ENCODE results near the gene CCHCR1. TPM values are rescaled to one million over a fixed set of nuclear protein-coding genes. Genes with fewer than 3 reads are reported as not detected.
"Not testable (repeated sequence)": the region's sequence is repeated elsewhere in the genome, so short reads cannot be mapped to it uniquely, and the experiment has no call there.

Gene CCHCR1
- total RNA-seq, 1 experiment from 2014 or later: 130 TPM

DNA sequence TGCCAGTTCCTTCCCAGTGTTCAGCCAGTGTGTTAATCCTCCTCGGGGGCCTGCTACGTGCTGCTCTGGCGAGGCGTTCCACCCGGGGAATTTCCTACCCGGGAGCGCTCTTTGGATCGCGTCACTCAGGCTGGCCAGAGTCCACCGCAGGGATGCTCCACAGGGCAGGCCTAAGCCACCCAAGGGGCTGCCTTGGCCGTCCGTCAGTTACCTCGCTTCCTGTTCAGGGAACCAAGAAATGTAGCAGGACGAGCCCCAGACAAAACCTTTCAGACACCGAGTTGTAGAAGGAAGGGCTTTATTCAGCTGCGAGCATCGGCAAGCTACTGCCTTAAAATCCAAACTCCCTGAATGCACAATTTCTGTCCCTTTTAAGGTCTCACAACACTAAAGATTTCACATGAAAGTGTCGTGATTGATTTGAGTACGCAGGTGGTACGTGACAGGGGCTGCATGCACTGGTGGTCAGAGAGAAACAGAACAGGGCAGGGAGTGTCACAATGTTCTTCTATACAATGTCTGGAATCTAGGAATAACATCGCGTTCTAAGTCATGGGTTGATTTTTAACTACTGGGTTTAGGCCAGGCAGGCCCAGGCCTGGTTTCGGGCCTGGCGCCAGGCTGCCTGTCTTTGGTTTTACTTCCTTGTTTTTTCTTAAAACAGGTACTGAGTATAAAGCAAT is 28.6 kb upstream of the CCHCR1 start:
- DNase-seq (ENCODE audit: low read depth): peak; percentile 96
- in situ Hi-C loops (cut with HindIII; ENCODE audit: low pct_unique_long_range_greater_than_20kb, low sequenced_read_pairs): no loop called here

DNA sequence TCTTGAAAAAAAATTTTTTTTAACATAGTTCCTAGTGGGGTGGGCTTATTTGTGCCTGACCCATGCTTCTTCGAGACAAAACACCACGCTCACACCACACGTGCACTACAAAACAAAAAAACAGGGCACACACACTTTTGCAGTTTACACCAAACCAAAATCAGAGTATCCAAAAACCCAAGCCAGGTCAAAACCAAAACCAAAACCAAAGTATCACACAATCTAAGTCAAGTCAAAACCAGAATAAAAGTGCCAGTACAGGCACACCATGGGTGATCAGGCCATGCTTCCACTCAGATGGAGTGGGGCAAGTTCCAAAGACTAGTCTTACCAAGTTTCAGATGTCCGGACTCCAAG is 28.1 kb upstream of the CCHCR1 start:
- DNase-seq (ENCODE audit: low read depth); in situ Hi-C loops (cut with HindIII; ENCODE audit: low pct_unique_long_range_greater_than_20kb, low sequenced_read_pairs): not testable (repeated sequence)

DNA sequence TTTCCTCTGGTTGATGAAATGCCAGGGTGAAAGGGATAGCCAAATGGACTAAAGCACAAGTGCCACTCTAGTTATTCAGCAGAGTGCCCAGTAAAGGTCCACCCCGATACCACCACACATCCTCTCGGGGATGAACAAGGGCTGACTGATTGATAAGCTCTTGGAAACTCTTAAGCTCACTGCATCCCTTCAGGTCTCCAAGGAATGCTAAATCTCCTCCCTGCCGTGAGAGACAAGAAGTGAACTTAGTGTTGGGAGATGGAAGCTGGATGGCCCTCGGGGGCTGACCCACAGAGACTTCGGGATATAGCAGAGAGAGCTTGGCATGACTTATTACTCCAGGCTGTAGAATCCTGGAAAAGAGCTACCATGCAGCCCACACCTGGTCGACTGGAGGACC is 26.3 kb upstream of the CCHCR1 start:
- DNase-seq (ENCODE audit: low read depth); in situ Hi-C loops (cut with HindIII; ENCODE audit: low pct_unique_long_range_greater_than_20kb, low sequenced_read_pairs): not testable (repeated sequence)

DNA sequence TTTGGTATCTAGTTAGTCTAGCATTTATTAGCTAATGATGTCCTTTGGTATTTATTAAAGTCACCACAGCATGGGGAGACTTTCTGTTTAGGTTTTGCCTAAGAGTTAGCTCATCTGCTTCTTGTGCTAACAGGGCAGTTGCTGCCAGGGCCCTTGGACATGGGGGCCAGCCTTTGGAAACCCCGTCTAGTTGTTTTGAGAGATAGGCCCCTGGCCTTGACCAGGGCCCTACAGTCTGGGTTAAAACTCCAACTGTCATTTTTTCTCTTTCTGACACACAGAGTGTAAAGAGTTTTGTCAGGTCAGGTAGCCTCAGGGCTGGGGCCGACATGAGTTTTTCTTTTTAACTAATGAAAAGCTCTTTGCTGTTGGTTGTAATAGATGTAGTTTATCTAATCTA is 25.7 kb upstream of the CCHCR1 start:
- in situ Hi-C loops (cut with HindIII; ENCODE audit: low pct_unique_long_range_greater_than_20kb, low sequenced_read_pairs); DNase-seq (ENCODE audit: low read depth): not testable (repeated sequence)

DNA sequence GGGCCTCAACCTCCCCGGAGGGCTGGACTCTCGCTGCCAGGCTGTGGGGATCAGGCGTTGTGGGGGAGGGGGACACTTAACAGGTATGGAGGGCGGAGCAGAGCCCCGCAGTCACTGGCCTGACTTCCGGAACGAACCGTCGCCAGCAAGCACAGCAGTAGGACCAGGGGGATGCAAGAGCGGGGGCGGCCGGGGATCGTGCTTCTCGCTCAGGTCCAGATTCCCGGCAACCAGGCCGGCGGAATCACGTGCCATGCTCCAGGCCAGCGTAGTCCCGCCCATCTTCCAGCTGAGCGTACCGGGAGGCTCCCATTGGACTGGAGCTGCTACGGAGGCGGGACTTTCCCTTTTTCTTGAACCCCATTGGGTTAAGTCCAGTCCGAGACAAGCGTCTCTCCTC is 22.9 kb upstream of the CCHCR1 start:
- in situ Hi-C loops (cut with HindIII; ENCODE audit: low pct_unique_long_range_greater_than_20kb, low sequenced_read_pairs): no loop called here
- no peak for DNase-seq (ENCODE audit: low read depth)

DNA sequence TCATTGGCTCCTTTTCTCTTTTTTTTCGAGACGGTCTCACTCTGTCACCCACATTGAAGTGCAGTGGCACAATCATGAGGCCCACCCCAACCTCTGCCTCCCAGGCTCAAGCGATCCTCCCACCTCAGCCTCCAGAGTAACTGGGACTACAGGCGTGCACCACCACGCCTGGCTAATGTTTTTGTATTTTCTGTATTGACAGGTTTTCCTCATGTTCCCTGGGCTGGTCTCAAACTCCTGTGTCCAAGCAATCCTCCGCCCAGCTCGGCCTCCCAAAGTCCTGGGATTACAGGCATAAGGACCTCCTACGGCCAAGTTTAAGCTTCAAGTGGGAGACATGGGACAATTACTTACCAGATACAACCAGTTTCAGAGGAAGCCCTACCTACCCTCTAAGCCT is 22.3 kb upstream of the CCHCR1 start:
- no peak for DNase-seq (ENCODE audit: low read depth)
- in situ Hi-C loops (cut with HindIII; ENCODE audit: low pct_unique_long_range_greater_than_20kb, low sequenced_read_pairs): no loop called here

DNA sequence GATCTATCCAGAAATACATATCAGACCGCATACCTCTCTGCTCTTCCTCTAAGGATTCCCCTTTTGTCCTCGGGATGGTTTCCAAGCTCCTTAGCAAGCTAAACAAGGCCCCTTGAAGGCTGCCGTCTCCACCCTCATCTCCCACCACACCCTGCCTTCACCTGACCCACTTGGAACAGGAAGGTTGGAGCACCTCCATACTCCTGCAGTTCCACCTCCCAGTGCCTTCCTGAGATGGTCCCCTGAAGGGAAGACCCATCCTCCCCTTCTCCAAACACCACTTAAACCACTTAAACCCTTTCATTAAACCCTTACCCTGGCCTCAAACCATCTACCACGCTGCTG is 21.4 kb upstream of the CCHCR1 start:
- DNase-seq (ENCODE audit: low read depth): no peak
- in situ Hi-C loops (cut with HindIII; ENCODE audit: low pct_unique_long_range_greater_than_20kb, low sequenced_read_pairs): no loop called here

DNA sequence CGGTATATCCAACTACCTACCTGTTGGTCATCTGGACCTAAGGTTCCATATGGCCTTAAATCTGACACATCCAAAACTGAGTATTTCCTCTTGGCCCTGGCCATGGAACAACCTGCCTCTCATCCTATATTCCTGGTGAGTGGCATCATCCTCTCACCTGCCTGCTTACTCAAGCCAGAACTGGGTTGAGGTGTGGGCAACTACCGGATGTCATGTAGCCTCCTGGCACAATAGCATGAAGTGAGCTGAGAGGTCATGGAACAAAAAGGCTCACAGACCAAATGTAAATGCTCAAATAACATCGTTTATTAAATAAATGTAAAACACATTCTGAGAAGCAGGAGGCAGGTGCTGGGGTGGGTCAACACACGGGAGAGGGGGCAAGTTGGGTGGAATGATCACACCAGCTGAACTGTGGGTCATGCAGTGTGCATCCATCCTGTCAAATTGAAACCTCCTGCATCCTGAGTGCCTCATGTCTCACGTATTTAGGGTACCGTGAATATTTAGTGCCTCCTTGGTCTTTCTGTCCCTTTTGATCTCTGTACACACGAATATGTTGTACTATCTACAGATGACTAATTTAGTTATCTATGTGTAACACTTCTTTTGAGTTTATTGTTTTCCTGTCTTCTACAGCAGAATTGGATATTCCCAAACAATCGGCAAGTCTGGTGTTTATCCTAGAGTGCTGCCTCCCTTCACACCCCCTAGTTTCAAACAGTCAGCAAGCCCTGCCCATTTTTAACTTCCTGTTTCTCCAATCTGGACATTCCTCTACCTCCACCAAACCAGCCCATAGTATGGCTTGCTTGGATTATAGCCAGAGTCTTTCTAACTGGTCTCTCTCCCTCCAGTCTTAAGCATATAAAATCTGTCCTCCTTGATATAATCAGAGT is 20.8 kb upstream of the CCHCR1 start:
- in situ Hi-C loops (cut with HindIII; ENCODE audit: low pct_unique_long_range_greater_than_20kb, low sequenced_read_pairs): no loop called here
- DNase-seq (ENCODE audit: low read depth): no peak

DNA sequence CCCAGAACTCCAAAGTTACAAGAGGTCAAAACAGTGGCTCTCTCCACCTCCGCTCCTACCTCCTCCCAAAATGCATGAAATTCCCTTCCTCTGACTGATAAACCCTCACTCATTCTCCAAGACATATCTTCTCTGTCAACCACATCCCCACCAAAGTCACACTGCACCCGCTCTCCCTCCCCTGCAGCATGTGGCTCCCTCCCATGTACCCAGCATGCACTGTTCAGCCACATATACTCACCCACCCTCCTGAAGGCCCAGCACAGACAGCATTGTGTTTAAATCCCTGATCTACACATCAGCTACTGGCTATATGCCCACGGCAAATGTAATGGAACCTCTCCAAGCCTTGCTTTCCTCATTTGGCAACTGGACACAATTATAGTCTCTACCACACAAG is 18.4 kb upstream of the CCHCR1 start:
- in situ Hi-C loops (cut with HindIII; ENCODE audit: low pct_unique_long_range_greater_than_20kb, low sequenced_read_pairs): no loop called here

DNA sequence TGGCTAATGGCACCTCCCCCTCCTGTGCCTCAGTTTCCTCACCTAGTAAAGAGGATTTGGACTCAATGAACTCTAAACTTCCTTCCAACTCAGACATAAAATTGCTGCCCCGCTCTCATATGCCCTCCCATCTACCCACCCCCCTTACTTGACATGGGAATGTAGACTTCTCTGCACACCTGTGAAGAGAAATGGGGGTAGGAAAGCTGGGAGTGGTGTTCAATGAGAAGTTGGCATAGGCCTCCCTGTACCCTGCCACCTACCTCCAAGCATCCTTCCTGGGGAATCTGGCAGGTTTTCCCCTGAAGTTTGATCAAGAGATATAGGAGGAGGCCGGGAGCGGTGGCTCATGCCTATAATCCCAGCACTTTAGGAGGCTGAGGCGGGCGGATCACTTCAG is 16.8 kb upstream of the CCHCR1 start:
- in situ Hi-C loops (cut with HindIII; ENCODE audit: low pct_unique_long_range_greater_than_20kb, low sequenced_read_pairs): no loop called here
- no peak for DNase-seq (ENCODE audit: low read depth)

More for the DNA sequence above, 18.4 kb upstream of the CCHCR1 start:
- DNase-seq (ENCODE audit: low read depth): no peak

DNA sequence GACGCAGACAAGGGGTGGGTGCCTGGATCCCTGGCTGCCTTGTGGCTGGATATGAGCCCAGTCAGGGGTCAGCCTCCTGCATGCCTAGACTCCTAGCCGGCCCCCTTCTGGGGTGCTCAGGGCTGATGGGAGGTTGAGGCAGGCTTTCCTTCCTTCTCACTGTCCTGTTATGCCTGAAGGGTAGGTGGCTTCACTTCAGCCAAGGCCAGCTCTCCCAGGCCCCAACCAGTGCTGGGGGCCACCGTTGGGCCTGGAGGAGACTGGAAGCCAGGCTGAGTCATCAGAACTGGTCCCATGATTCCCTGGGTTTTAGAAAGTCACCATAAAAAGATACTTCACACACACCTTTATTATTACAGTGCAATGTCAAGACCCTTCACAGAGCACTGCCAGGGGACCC is 15.8 kb upstream of the CCHCR1 start:
- in situ Hi-C loops (cut with HindIII; ENCODE audit: low pct_unique_long_range_greater_than_20kb, low sequenced_read_pairs): no loop called here
- DNase-seq (ENCODE audit: low read depth): no peak

DNA sequence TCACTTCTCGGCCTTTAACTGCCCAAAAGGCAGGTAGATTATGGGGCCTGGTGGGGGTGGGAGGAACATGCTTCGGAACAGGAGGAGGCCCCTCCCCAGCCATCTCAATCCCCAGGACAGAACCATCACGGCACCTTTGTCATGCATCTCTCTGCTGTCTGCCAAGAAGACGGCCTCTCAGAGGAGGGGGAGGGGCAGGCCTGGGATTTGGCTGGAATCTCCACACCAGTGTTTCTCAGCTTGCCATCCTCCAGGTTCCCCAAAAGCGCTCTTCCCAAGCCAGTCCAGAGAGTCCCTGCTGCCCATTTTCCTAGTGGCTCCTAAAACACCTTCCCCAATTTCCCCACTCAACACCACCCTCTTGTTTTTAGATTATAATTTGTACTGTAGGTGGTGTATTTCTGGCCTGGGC is 15.4 kb upstream of the CCHCR1 start:
- in situ Hi-C loops (cut with HindIII; ENCODE audit: low pct_unique_long_range_greater_than_20kb, low sequenced_read_pairs): no loop called here

DNA sequence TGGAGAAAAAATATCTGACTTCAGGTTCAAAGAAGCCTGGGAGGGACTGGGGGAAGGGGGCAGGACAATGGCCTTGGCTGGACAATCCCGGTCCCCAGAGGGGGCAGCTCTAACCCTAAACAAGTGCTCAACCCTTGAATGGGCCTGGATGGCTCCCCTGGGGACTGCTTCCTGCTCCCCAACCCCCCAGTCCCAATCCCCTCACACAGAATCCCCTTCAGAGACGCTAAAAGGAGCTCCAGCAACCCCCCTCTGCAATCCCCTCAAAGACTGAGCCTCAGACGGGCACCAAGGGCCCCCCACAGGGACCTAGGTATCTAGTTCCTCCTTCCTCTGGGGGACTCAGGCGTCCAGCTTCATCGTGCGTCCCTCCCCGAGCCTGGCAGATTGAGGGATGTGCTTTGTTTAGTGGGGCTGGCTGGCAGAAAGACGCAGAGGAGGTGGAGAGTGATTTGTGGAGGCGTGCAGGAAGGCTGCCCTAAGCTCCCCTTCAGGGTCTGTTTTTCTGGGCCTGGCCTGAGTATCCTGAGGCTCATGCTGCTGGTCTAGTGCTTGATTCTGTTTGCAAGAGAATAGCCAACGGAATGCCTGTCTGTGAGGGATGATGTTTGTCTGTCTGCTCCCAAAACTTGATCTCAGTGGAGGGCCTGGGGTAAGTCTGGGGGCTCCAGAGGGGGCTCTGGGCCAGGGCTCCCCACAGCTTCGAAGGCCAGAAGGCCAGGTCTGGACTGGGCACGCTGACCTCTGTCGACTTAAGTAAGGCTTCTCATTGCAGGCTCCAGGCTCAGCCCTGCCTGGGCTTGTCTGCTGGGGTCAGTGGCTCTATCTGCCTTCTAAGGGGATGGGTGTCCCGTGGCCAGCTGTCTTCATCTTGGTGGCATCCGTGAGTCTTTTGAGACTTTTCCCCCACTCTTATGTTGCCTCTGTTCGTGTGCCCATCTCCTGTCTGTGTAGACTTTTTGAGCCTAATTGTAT is 14.6 kb upstream of the CCHCR1 start:
- in situ Hi-C loops (cut with HindIII; ENCODE audit: low pct_unique_long_range_greater_than_20kb, low sequenced_read_pairs): no loop called here
- DNase-seq (ENCODE audit: low read depth): no peak

More for the DNA sequence above, 15.4 kb upstream of the CCHCR1 start:
- no peak for DNase-seq (ENCODE audit: low read depth)

DNA sequence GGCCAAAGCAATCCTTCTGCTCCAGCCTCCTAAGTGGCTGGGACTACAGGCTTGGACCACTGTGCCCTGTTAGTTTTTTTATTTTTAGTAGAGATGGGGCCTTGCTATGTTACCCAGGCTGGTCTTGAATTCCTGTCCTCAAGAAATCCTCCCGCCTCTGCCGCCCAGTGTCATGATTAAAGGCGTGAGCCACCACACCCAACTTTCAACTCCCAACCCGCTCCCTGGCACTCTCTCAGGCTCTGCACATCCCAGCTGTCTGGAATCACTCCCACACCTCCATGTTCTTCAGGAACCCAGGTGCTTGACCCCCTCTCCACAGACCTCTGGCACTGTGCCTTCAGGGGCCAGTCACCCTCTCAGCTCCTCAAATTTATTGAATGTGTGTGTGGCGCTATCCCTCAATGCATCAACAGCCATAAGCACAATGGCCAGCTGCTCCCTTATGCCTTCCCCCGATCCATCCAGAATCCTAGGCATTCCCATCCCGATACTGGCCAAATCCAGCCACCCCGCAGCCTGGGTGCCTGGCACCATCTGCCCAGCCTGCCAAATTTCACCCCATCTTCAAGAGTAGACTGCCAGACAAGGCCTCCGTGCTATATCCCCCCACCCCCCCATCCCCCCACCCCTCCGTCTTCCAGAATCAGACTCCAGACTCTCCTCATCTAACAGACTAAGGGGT is 13.5 kb upstream of the CCHCR1 start:
- DNase-seq (ENCODE audit: low read depth): no peak
- in situ Hi-C loops (cut with HindIII; ENCODE audit: low pct_unique_long_range_greater_than_20kb, low sequenced_read_pairs): no loop called here

DNA sequence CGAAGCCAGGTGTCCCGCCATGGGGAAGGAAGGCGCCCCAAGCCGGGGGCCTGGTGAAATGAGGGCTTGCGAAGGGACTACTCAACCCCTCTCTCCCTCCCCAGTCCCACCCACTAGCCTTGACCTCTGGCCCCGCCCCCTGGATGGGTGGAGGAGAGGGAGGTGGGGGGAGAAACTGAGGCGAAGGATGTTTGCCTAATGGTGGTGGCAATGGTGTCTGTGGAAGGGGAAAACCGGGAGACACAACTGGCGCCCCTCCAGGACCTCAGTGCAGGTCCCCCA is 12.9 kb upstream of the CCHCR1 start, which contains the start of gene POU5F1:
TSS of gene POU5F1 (minus strand) at position 83 of the 282 bp plus-strand sequence. CDS start at position 21, 62 bp downstream.
- no peak for DNase-seq (ENCODE audit: low read depth)
- in situ Hi-C loops (cut with HindIII; ENCODE audit: low pct_unique_long_range_greater_than_20kb, low sequenced_read_pairs): no loop called here

DNA sequence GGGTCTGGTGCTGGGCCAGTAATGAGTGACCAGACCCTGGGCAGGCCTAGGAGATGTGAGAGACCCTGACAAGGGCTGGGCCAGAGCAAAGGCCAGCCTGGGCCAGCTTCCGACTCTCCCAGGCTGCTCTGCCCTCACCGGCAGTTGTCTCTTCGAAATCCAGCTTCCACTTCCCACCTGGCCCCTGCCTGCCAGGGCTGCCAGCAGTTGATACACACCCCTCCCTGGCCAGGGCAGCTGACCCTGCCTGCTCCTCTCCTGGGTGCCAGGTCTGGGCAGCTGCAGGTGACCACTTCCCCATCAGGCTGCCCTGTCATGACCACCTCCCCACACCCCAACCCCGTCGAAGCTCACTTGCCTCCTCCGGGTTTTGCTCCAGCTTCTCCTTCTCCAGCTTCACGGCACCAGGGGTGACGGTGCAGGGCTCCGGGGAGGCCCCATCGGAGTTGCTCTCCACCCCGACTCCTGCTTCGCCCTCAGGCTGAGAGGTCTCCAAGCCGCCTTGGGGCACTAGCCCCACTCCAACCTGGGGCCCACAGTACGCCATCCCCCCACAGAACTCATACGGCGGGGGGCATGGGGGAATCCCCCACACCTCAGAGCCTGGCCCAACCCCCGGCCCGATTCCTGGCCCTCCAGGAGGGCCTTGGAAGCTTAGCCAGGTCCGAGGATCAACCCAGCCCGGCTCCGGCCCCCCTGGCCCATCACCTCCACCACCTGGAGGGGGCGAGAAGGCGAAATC is 12.4 kb upstream of the CCHCR1 start:
- in situ Hi-C loops (cut with HindIII; ENCODE audit: low pct_unique_long_range_greater_than_20kb, low sequenced_read_pairs); DNase-seq (ENCODE audit: low read depth): not testable (repeated sequence)

DNA sequence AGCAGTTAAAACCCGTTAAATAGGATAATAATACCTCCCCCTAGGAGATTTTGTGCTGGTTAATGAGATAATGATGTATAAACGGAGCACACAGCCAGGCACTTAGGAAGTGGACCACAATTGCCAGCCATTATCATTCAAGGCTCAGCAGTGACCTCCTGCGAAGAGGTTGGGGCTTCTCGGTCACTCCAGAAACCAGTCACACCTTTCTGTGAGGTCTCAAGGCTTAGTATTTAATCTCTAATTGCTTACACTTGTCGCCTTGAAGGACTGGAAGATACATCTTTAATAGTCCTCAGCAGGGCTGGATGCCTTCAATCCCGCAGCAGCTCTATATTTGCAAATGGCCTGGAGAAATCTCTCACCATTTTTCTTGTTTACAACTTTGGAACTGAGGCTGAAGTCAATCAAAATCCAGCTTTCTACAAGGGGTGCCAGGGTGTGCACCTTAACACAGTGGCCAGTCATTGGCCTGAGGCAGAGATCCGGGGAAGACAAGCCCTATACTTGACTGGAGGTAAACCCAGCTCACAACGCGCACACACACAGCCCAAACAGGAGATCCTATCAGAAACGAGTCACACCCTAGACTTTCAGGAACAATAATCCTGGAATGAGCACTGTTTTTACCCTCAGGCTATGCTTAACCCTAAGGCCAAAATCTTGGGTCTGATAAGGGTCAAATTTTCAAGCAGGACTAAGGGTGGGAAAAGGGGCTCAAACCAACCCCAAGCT is 11.7 kb upstream of the CCHCR1 start:
- in situ Hi-C loops (cut with HindIII; ENCODE audit: low pct_unique_long_range_greater_than_20kb, low sequenced_read_pairs): no loop called here
- DNase-seq (ENCODE audit: low read depth): no peak

Measured in Caki2 (cell line).